NT2/D1 (cell line): Measurements from ENCODE around the gene ST6GALNAC4.

Source experiments
- SUZ12 ChIP-seq: IDR thresholded peaks from 2 replicates; pipeline ENCODE4 v1.6.1; 2011; ENCODE audit not compliant: insufficient read length, insufficient read depth; ENCODE audit errors: extremely low read depth
- YY1 ChIP-seq: IDR thresholded peaks from 2 replicates; pipeline ENCODE4 v1.6.1; 2011; ENCODE audit not compliant: insufficient read length, insufficient read depth
- ZNF274 ChIP-seq: IDR thresholded peaks from 2 replicates; pipeline ENCODE4 v1.6.1; 2011; ENCODE audit warnings: mild to moderate bottlenecking, low read depth, low read length

DNA sequence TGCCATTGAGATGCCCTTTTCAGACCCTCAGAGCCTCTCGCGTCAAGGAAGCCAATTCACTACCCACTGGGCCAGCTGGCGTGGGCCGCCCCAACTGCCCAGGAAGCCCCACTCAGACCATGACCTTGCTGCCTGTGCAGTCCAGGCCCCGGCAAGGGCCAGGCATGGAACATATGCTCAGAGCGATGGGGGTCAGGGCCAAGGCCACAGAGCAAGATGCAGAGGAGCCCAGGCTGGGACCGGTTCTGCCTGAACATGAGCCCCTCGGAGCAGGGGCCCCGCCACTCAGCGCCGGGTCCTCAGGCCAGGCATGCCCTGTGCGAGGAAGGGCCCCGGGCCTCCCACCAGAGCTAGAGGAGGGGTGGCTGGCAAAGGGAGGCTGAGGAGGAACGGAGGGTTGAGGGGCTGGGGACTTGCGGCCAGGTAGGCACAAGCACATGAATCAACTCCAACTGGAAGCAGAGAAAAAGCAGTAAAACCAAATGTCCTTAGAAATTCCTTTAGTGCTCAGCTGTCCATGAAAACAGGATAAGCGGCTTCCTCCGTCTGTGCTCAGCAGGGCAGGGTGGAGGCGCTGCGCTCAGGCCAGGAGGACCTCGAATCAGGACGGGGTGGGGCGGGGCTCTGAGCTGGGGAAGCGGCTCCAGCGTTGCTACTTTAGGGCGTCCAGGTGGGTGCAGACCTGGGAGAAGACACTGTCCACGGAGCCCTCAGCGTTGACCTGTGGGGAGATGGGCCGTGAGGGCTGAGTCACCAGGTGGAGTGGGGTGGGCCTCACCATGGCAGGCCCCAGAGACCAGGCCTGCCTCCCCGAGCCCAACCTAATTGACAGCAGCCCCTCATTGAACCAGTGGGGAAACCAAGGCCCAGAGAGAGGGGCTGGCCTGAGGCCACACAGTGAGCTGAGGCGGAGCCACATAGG lies 49.2 kb downstream of the ST6GALNAC4 start:
- no peak for TF ChIP-seq SUZ12
- no peak for TF ChIP-seq YY1
- TF ChIP-seq ZNF274 = no peak
